ENCODE results near the gene GANC.
"Not testable (repeated sequence)": the region's sequence is repeated elsewhere in the genome, so short reads cannot be mapped to it uniquely, and the experiment has no call there.

DNA sequence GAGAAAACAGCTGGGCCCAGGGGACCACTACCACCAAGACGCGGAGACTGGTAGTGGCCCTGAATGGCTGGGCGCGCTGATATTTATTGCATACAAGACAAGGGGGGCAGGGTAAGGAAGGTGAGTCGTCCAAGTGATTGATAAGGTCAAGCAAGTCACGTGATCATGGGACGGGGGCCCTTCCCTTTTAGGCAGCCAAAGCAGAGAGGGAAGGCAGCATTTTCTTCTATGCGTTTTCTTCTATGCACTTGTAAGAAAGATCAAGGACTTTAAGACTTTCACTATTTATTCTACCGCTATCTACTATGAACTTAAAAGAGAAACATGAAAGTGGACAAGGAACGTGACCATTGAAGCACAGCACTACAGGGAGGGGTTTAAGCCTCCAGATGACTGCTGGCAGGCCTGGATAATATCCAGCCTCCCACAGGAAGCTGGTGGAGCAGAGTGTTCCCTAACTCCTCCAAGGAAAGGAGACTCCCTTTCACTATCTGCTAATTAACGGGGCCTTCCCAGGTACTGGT, 43.3 kb downstream of the GANC start:
- TF ChIP-seq EZH2 (IDR thresholded peaks at IDR 0.05; ENCODE audit: low read depth, unreplicated experiment); EZH2phosphoT487 (IDR thresholded peaks at IDR 0.05; ENCODE audit: unreplicated experiment); ZNF114 (CRISPR knock-in tag; IDR thresholded peaks at IDR 0.05); CREB1 (CRISPR knock-in tag; IDR thresholded peaks at IDR 0.05; ENCODE audit: low read depth); POLR2AphosphoS5 (IDR thresholded peaks at IDR 0.05; ENCODE audit: low read depth); JUNB (IDR thresholded peaks at IDR 0.05; ENCODE audit: unreplicated experiment); ZNF331 (CRISPR knock-in tag; IDR thresholded peaks at IDR 0.05; ENCODE audit: low read depth); NANOG (IDR thresholded peaks at IDR 0.05; ENCODE audit: borderline replicate concordance); STAT1 (IDR thresholded peaks at IDR 0.05; ENCODE audit: unreplicated experiment): not testable (repeated sequence)
- TF ChIP-seq, protein P1, sequence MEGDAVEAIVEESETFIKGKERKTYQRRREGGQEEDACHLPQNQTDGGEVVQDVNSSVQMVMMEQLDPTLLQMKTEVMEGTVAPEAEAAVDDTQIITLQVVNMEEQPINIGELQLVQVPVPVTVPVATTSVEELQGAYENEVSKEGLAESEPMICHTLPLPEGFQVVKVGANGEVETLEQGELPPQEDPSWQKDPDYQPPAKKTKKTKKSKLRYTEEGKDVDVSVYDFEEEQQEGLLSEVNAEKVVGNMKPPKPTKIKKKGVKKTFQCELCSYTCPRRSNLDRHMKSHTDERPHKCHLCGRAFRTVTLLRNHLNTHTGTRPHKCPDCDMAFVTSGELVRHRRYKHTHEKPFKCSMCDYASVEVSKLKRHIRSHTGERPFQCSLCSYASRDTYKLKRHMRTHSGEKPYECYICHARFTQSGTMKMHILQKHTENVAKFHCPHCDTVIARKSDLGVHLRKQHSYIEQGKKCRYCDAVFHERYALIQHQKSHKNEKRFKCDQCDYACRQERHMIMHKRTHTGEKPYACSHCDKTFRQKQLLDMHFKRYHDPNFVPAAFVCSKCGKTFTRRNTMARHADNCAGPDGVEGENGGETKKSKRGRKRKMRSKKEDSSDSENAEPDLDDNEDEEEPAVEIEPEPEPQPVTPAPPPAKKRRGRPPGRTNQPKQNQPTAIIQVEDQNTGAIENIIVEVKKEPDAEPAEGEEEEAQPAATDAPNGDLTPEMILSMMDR (conservative IDR thresholded peaks at IDR 0.05; ENCODE audit: low read depth in 2 of 2): not testable (repeated sequence)
- TF ChIP-seq, protein P2, sequence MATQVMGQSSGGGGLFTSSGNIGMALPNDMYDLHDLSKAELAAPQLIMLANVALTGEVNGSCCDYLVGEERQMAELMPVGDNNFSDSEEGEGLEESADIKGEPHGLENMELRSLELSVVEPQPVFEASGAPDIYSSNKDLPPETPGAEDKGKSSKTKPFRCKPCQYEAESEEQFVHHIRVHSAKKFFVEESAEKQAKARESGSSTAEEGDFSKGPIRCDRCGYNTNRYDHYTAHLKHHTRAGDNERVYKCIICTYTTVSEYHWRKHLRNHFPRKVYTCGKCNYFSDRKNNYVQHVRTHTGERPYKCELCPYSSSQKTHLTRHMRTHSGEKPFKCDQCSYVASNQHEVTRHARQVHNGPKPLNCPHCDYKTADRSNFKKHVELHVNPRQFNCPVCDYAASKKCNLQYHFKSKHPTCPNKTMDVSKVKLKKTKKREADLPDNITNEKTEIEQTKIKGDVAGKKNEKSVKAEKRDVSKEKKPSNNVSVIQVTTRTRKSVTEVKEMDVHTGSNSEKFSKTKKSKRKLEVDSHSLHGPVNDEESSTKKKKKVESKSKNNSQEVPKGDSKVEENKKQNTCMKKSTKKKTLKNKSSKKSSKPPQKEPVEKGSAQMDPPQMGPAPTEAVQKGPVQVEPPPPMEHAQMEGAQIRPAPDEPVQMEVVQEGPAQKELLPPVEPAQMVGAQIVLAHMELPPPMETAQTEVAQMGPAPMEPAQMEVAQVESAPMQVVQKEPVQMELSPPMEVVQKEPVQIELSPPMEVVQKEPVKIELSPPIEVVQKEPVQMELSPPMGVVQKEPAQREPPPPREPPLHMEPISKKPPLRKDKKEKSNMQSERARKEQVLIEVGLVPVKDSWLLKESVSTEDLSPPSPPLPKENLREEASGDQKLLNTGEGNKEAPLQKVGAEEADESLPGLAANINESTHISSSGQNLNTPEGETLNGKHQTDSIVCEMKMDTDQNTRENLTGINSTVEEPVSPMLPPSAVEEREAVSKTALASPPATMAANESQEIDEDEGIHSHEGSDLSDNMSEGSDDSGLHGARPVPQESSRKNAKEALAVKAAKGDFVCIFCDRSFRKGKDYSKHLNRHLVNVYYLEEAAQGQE (IDR thresholded peaks at IDR 0.05; ENCODE audit: unreplicated experiment): not testable (repeated sequence)
- TF ChIP-seq, protein P3, sequence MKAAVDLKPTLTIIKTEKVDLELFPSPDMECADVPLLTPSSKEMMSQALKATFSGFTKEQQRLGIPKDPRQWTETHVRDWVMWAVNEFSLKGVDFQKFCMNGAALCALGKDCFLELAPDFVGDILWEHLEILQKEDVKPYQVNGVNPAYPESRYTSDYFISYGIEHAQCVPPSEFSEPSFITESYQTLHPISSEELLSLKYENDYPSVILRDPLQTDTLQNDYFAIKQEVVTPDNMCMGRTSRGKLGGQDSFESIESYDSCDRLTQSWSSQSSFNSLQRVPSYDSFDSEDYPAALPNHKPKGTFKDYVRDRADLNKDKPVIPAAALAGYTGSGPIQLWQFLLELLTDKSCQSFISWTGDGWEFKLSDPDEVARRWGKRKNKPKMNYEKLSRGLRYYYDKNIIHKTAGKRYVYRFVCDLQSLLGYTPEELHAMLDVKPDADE (IDR thresholded peaks at IDR 0.05): not testable (repeated sequence)
- TF ChIP-seq, protein P4, sequence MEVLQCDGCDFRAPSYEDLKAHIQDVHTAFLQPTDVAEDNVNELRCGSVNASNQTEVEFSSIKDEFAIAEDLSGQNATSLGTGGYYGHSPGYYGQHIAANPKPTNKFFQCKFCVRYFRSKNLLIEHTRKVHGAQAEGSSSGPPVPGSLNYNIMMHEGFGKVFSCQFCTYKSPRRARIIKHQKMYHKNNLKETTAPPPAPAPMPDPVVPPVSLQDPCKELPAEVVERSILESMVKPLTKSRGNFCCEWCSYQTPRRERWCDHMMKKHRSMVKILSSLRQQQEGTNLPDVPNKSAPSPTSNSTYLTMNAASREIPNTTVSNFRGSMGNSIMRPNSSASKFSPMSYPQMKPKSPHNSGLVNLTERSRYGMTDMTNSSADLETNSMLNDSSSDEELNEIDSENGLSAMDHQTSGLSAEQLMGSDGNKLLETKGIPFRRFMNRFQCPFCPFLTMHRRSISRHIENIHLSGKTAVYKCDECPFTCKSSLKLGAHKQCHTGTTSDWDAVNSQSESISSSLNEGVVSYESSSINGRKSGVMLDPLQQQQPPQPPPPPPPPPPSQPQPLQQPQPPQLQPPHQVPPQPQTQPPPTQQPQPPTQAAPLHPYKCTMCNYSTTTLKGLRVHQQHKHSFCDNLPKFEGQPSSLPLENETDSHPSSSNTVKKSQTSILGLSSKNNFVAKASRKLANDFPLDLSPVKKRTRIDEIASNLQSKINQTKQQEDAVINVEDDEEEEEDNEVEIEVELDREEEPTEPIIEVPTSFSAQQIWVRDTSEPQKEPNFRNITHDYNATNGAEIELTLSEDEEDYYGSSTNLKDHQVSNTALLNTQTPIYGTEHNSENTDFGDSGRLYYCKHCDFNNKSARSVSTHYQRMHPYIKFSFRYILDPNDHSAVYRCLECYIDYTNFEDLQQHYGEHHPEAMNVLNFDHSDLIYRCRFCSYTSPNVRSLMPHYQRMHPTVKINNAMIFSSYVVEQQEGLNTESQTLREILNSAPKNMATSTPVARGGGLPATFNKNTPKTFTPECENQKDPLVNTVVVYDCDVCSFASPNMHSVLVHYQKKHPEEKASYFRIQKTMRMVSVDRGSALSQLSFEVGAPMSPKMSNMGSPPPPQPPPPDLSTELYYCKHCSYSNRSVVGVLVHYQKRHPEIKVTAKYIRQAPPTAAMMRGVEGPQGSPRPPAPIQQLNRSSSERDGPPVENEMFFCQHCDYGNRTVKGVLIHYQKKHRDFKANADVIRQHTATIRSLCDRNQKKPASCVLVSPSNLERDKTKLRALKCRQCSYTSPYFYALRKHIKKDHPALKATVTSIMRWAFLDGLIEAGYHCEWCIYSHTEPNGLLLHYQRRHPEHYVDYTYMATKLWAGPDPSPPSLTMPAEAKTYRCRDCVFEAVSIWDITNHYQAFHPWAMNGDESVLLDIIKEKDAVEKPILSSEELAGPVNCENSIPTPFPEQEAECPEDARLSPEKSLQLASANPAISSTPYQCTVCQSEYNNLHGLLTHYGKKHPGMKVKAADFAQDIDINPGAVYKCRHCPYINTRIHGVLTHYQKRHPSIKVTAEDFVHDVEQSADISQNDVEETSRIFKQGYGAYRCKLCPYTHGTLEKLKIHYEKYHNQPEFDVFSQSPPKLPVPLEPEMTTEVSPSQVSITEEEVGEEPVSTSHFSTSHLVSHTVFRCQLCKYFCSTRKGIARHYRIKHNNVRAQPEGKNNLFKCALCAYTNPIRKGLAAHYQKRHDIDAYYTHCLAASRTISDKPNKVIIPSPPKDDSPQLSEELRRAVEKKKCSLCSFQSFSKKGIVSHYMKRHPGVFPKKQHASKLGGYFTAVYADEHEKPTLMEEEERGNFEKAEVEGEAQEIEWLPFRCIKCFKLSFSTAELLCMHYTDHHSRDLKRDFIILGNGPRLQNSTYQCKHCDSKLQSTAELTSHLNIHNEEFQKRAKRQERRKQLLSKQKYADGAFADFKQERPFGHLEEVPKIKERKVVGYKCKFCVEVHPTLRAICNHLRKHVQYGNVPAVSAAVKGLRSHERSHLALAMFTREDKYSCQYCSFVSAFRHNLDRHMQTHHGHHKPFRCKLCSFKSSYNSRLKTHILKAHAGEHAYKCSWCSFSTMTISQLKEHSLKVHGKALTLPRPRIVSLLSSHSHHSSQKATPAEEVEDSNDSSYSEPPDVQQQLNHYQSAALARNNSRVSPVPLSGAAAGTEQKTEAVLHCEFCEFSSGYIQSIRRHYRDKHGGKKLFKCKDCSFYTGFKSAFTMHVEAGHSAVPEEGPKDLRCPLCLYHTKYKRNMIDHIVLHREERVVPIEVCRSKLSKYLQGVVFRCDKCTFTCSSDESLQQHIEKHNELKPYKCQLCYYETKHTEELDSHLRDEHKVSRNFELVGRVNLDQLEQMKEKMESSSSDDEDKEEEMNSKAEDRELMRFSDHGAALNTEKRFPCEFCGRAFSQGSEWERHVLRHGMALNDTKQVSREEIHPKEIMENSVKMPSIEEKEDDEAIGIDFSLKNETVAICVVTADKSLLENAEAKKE (CRISPR knock-in tag; IDR thresholded peaks at IDR 0.05): not testable (repeated sequence)

Data from GM23338 (cell line).